KMS-11 (cell line): Measurements from ENCODE around the gene SYT7.
A peak's percentile ranks its signal among the peaks of the same experiment; 100 is the strongest.

ENCODE experiments used
- H2AFZ ChIP-seq: fragments of 200-600 bp; sonication (generic); 2 replicates; pipeline ENCODE4 v1.6.1; 2016; ENCODE audit warnings: antibody characterized with exemption, mixed run types, low read depth
- H3K27ac ChIP-seq: fragments of 200-600 bp; sonication (generic); 2 replicates; pipeline ENCODE4 v1.6.1; 2016; ENCODE audit warnings: mild to moderate bottlenecking, mixed run types
- H3K27me3 ChIP-seq: fragments of 200-600 bp; sonication (generic); 2 replicates; pipeline ENCODE4 v1.6.1; 2017; ENCODE audit warnings: mild to moderate bottlenecking, low read depth, mixed run types, moderate library complexity; ENCODE audit not compliant: insufficient read depth
- H3K36me3 ChIP-seq: fragments of 200-600 bp; sonication (generic); 2 replicates; pipeline ENCODE4 v1.6.1; 2017; ENCODE audit warnings: mild to moderate bottlenecking, mixed run types; ENCODE audit not compliant: insufficient read depth
- H3K4me1 ChIP-seq: fragments of 200-600 bp; sonication (generic); 2 replicates; pipeline ENCODE4 v1.6.1; 2016; ENCODE audit warnings: mild to moderate bottlenecking, low read depth, mixed run types; ENCODE audit not compliant: poor library complexity, severe bottlenecking
- H3K4me2 ChIP-seq: fragments of 200-600 bp; sonication (generic); 2 replicates; pipeline ENCODE4 v1.7.0; 2016; ENCODE audit warnings: mild to moderate bottlenecking, mixed run types
- H3K4me3 ChIP-seq: fragments of 200-600 bp; sonication (generic); IDR thresholded peaks from 2 replicates; pipeline ENCODE4 v1.6.1; 2017; ENCODE audit warnings: low read depth, low read length, mixed read lengths; ENCODE audit not compliant: insufficient read depth
- H3K79me2 ChIP-seq: fragments of 200-600 bp; sonication (generic); 2 replicates; pipeline ENCODE4 v1.6.1; 2016; ENCODE audit warnings: low read depth, mixed run types; ENCODE audit not compliant: insufficient read depth
- H3K9ac ChIP-seq: fragments of 200-600 bp; sonication (generic); 2 replicates; pipeline ENCODE4 v1.6.1; 2016; ENCODE audit warnings: mild to moderate bottlenecking, mixed run types
- H4K20me1 ChIP-seq: fragments of 200-600 bp; sonication (generic); 2 replicates; pipeline ENCODE4 v1.6.1; 2016; ENCODE audit warnings: mild to moderate bottlenecking, mixed run types; ENCODE audit not compliant: insufficient read depth
- CTCF ChIP-seq: fragments of 200-600 bp; sonication (generic); conservative IDR thresholded peaks from 2 replicates; pipeline ENCODE4 v1.6.1; 2017; ENCODE audit warnings: low read depth, mild to moderate bottlenecking, antibody characterized with exemption, low read length, moderate library complexity, mixed read lengths

Gene SYT7

GRCh38 chr11:61581030-61581928, at the start of gene SYT7:
TSS of gene SYT7 (minus strand) at chr11:61581076. CDS start at chr11:61580820, 256 bp downstream.
- H3K27ac ChIP-seq = no peak within 1 kb of the TSS
- no peak within 1 kb of the TSS for H3K4me3 ChIP-seq
- H3K36me3 ChIP-seq = no peaks in the 10 kb centered on the region
- H4K20me1 ChIP-seq = no peaks in the 10 kb centered on the region
- no peaks in the 10 kb centered on the region for H3K4me1 ChIP-seq
- no peak for TF ChIP-seq CTCF
- no peaks in the 10 kb centered on the region for H3K79me2 ChIP-seq
- H3K9ac ChIP-seq = no peak within 1 kb of the TSS
- no peak within 1 kb of the TSS for H3K4me2 ChIP-seq
- peak within 1 kb of the TSS; percentile 26; the same call in 1 of the 2 replicates for H2AFZ ChIP-seq
- H3K27me3 ChIP-seq = peaks cover 79% of the 10 kb centered on the region

- peaks cover 65% of the 10 kb centered on the region for H3K27me3 ChIP-seq
- no peaks in the 10 kb centered on the region for H3K36me3 ChIP-seq
- H3K4me3 ChIP-seq = no peak overlapping the region
- H3K9ac ChIP-seq = no peak overlapping the region
- no peak overlapping the region for H2AFZ ChIP-seq
- no peaks in the 10 kb centered on the region for H3K79me2 ChIP-seq
- no peak overlapping the region for H3K4me2 ChIP-seq
- no peak overlapping the region for H3K27ac ChIP-seq
- H4K20me1 ChIP-seq = no peaks in the 10 kb centered on the region
- no peaks in the 10 kb centered on the region for H3K4me1 ChIP-seq
- TF ChIP-seq CTCF = no peak
These were observed 49.2 kb upstream of the SYT7 start for GRCh38 chr11:61630089-61630488.

GRCh38 chr11:61629082-61629833, 48.4 kb upstream of the SYT7 start:
- no peaks in the 10 kb centered on the region for H3K4me1 ChIP-seq

GRCh38 chr11:61628662-61628970, 47.7 kb upstream of the SYT7 start:
- Histone ChIP-seq H3K4me2 (no peak overlapping the region), H3K27ac (no peak overlapping the region), H3K36me3 (no peaks in the 10 kb centered on the region), H2AFZ (no peak overlapping the region), H3K4me3 (no peak overlapping the region), H4K20me1 (no peaks in the 10 kb centered on the region), H3K9ac (no peak overlapping the region), H3K4me1 (no peaks in the 10 kb centered on the region), H3K79me2 (no peaks in the 10 kb centered on the region), H3K27me3 (peaks cover 72% of the 10 kb centered on the region)
- no peak for TF ChIP-seq CTCF

More at GRCh38 chr11:61629082-61629833, 48.4 kb upstream of the SYT7 start:
- no peak for TF ChIP-seq CTCF
- peaks cover 71% of the 10 kb centered on the region for H3K27me3 ChIP-seq
- H3K36me3 ChIP-seq = no peaks in the 10 kb centered on the region
- H4K20me1 ChIP-seq = no peaks in the 10 kb centered on the region
- H2AFZ ChIP-seq = no peak overlapping the region
- no peak overlapping the region for H3K27ac ChIP-seq
- H3K4me3 ChIP-seq = no peak overlapping the region
- no peaks in the 10 kb centered on the region for H3K79me2 ChIP-seq
- no peak overlapping the region for H3K9ac ChIP-seq
- no peak overlapping the region for H3K4me2 ChIP-seq
